ENCODE measurements around the gene NIM1K.
"Not testable (repeated sequence)": the region's sequence is repeated elsewhere in the genome, so short reads cannot be mapped to it uniquely, and the experiment has no call there.

NIM1K gene
- total RNA-seq: 0.22 to 0.46 reads per million in 2 donors

- peak; percentile 21 for DNase-seq
Measured at GRCh38 chr5:43191740-43192557, at the start of gene NIM1K. NIM1K (plus strand) TSS chr5:43192225; CDS start chr5:43245776, 53,551 bp downstream.

GRCh38 chr5:43145071-43145470 lies 47.0 kb upstream of the NIM1K start:
- no peak for DNase-seq

- no peak for DNase-seq
Measured at GRCh38 chr5:43146958-43147357, 45.1 kb upstream of the NIM1K start.

- DNase-seq: no peak
Measured at GRCh38 chr5:43148417-43148816, 43.6 kb upstream of the NIM1K start.

- no peak for DNase-seq
Measured at GRCh38 chr5:43149231-43149630, 42.8 kb upstream of the NIM1K start.

GRCh38 chr5:43150075-43150474 lies 42.0 kb upstream of the NIM1K start:
- no peak for DNase-seq

GRCh38 chr5:43150748-43151147 lies 41.3 kb upstream of the NIM1K start:
- no peak for DNase-seq

GRCh38 chr5:43152946-43153345 lies 39.1 kb upstream of the NIM1K start:
- no peak for DNase-seq

- no peak for DNase-seq
Measured at GRCh38 chr5:43154469-43154868, 37.6 kb upstream of the NIM1K start.

GRCh38 chr5:43155394-43156096 lies 36.5 kb upstream of the NIM1K start:
- DNase-seq: no peak

GRCh38 chr5:43156388-43156787 lies 35.6 kb upstream of the NIM1K start:
- DNase-seq: no peak

- no peak for DNase-seq
Measured at GRCh38 chr5:43157068-43157467, 35.0 kb upstream of the NIM1K start.

- DNase-seq: no peak
Measured at GRCh38 chr5:43161244-43161643, 30.8 kb upstream of the NIM1K start.

GRCh38 chr5:43164801-43165200 lies 27.2 kb upstream of the NIM1K start:
- not testable (repeated sequence) for DNase-seq

- no peak for DNase-seq
Measured at GRCh38 chr5:43165323-43165722, 26.7 kb upstream of the NIM1K start.

- DNase-seq: no peak
Measured at GRCh38 chr5:43168175-43168574, 23.9 kb upstream of the NIM1K start.

- DNase-seq: no peak
Measured at GRCh38 chr5:43171451-43171850, 20.6 kb upstream of the NIM1K start.

- DNase-seq: no peak
Measured at GRCh38 chr5:43171926-43172325, 20.1 kb upstream of the NIM1K start.

- DNase-seq: no peak
Measured at GRCh38 chr5:43172779-43173178, 19.2 kb upstream of the NIM1K start.

GRCh38 chr5:43174586-43174985 lies 17.4 kb upstream of the NIM1K start:
- no peak for DNase-seq

- no peak for DNase-seq
Measured at GRCh38 chr5:43179836-43180235, 12.2 kb upstream of the NIM1K start.

- no peak for DNase-seq
Measured at GRCh38 chr5:43182421-43182820, 9.6 kb upstream of the NIM1K start.

GRCh38 chr5:43183101-43183500 lies 8.9 kb upstream of the NIM1K start:
- not testable (repeated sequence) for DNase-seq

Data from activated gamma-delta T cell (primary cell).